Kasumi-1 (cell line): Measurements from ENCODE around the gene TM4SF20.

ENCODE experiments used
- DNase-seq, 2 experiments: peaks; one replicate each; lab custom pipeline; 2025; lab: John Stamatoyannopoulos, UW

The TM4SF20 gene

DNA sequence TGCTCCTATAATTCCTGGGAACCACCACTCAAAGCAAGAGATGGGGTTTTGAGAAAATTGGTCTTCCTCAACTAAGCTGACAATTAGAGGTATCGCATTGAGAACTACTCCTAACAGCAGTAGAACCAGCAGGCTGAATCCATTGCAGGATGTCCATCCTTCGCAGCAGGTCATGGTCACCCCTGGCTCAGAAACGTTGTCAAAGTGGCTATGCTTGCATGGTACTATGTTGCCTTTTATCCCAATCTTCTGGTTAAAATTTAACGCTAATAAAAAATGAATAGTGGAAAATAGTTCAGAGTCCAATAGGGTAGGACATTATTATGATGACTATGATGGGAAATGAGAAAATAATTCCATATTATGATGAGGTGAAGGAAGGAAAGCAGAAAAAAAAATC, at the start of gene TM4SF20:
TSS of gene TM4SF20 (minus strand) at position 212 of the 400 bp plus-strand sequence. CDS start at position 174, 38 bp downstream.
- no peak for DNase-seq

- DNase-seq, result no peak
These were observed 49.7 kb upstream of the TM4SF20 start for GRCh38 chr2:227428731-227429285.

- no peak for DNase-seq
These were observed 44.8 kb upstream of the TM4SF20 start for GRCh38 chr2:227423656-227424499.

GRCh38 chr2:227420087-227421052, 41.3 kb upstream of the TM4SF20 start:
- no peak for DNase-seq

- no peak for DNase-seq
These were observed 37.6 kb upstream of the TM4SF20 start for GRCh38 chr2:227416701-227417100.

GRCh38 chr2:227415538-227416424, 36.7 kb upstream of the TM4SF20 start:
- peak; percentile 42 to 44 for DNase-seq

DNA sequence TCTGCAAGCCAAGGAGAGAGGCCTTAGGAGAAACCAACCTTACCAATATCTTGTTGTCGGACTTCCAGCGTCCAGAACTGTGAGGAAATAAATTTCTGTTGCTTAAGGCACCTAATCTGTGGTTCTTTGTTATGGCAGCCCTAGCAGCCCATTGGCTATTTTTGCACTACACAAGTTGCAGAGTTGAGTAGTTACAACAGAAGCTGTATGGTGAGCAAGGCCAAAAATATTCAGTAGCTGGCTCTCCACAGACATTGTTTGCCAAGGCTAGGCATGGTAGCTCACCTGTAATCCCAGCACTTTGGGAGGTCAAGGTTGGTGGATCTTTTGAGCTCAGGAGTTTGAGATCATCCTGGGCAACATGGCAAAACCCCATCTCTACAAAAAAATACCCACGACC, 35.7 kb upstream of the TM4SF20 start:
- no peak for DNase-seq

DNA sequence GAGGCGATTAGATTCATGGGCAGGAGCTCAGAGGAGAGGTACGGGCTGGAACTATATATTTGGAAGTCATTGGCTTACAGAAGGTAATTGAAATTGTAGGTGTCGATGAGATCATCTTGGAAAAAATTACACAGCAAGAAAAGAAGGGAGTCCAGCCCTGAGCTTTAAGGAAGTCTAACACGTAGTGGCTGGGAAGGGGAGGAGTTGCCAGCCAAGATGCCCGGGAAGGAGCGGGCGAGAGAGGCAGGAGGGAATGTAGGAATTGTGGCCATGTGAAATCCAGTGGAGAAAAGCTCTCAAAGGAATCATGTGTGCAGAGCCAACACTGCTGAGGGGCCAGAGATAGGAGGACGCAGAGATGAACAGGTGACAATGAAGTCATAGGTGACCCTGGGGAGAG, 34.3 kb upstream of the TM4SF20 start:
- no peak for DNase-seq

- DNase-seq, result no peak
These were observed 33.8 kb upstream of the TM4SF20 start for GRCh38 chr2:227412877-227413276.

DNA sequence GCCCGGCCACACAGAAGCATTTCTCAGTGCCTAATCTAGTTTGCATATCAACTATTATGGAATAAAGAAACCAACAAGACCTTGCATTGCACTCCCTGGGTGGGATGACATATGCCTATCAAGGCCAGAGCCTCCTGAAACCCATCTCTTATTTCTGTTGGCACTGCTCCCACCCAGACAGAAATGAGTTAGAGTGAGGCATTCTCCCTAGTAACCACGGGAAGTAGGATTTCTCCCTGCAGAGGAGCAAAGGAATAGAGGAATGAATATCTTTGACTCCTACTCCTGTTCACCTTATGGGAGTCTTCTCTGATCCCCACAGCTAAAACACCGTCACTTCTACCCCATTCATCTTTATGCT, 32.9 kb upstream of the TM4SF20 start:
- DNase-seq, result no peak

DNA sequence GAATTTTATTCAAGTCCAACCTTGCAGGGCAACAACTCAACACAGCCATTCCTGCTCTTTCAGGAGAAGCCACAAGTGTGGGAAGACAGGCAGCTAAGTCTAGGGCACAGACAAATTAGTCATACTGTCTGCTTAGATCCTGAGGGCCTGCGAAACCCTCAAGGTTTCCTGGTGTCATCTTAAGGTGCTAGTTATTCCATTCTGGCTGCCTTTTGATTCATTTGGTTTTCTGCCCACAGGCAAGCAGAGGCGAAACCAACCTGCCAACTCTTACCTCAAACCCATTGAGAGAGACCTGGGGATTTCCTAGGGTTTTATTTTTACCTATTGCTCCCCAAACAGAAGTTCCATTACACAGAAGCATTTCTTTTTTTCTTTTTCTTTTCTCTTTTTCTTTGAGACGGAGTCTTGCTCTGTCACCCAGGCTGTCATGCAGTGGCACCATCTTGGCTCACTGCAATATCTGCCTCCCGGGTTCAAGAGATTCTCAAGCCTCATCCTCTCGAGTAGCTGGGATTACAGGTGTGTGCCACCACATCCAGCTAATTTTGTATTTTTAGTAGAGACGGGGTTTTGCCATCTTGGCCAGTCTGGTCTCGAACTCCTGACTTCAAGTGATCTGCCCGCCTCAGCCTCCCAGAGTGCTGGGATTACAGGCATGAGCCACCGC, 32.3 kb upstream of the TM4SF20 start:
- DNase-seq, result no peak

DNA sequence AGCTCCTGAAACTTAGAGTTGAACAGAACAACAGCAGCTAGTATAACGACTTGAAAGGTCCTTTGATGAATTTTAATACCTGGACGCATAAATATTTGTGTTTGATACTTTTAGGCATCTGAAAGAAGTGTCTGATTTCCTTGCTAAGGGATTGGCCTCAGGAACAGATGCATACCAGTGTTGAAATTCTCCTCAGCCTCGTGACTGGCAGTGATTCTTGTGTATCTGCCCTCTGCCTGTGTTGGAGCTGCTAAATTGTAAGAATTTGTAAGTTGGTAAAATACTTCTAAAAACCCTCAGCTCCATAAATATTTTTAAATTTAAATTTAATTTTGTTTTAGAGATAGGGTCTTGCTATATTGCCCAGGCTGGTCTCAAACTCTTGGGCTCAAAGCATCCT, 31.1 kb upstream of the TM4SF20 start:
- DNase-seq, result no peak

DNA sequence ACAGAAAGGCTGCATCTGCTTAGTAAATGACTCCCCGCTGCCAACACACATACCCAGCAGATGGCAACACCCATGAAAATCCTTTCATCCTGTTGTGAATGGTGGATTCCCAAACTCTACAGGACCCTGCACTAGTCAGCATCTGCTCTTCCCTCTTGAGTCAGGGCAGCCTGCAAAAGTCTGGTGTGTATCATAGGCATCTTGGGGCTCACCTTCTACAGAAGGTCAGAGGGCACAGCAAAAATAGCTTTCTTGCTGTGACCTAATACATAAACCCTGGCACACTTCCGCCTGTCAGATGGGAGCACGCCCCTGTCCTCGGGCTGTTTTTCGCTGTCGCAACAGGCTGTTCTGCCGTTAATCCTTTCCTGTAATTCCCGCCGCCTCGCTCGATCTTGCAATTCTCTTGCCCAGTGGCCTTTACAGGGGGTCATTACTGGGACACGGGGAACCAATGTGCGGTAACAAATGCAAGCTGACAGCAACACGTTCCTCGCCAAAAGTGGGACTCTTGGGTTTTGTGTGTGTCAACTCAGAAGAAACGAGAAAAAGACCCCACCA, 28.6 kb upstream of the TM4SF20 start:
- DNase-seq, result no peak

GRCh38 chr2:227406177-227407031, 27.3 kb upstream of the TM4SF20 start:
- peak; percentile 5 to 10 for DNase-seq

- DNase-seq, result peak in 1 of 2 experiments; percentile 1
These were observed 25.6 kb upstream of the TM4SF20 start for GRCh38 chr2:227404585-227405271.

DNA sequence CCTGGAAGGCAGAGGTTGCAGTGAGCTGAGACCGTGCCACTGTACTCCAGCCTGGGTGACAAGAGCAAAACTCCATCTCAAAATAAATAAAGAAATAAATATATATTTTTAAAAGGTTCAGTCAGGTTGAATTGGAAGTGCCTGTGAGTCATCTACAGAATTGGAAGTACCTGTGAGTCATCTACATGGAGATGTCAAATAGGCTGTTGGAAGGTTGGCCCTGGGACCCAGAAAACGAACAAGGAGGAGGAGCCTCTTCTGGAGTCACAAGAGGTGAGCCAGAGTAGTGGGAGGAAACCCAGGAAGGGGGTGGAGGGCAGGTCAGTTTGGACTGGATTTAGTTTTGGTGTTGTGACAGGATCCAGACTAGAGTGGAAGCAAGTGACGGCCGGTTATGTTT, 23.9 kb upstream of the TM4SF20 start:
- no peak for DNase-seq

DNA sequence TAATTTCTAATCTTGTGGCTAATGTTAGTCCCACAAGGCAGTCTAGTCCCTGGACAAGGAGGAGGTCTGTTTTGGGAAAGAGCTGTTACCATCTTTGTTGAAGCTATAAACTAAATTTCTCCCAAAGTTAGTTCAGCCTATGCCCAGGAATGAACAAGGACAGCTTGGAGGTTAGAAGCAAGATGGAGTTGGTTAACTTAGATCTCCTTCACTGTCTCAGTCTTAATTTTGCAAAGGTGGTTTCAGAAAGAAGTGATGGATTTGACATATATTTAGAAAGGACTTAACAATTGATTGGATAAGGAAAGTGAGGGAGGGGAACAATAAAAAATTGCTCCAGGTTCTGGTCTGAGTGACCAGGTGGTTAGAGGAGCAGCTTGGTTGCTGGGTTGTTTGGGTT, 23.2 kb upstream of the TM4SF20 start:
- DNase-seq, result no peak

- no peak for DNase-seq
These were observed 22.4 kb upstream of the TM4SF20 start for GRCh38 chr2:227401550-227401949.
